GM12865 (cell line): ENCODE data around the gene GPR183.

Experiments used
- DNase-seq: peaks from one replicate; pipeline ENCODE4 v3.0.0; 2010; ENCODE audit warnings: low read depth
- H3K4me3 ChIP-seq: 2 replicates; pipeline ENCODE4 v1.5.1; 2011; ENCODE audit warnings: mild to moderate bottlenecking, low read depth, low read length, control low read depth
- TF ChIP-seq, protein P1 (sequence below): IDR thresholded peaks from 2 replicates; pipeline ENCODE4 v1.5.1; 2011; ENCODE audit warnings: low read length, control low read depth, low read depth, inconsistent platforms; ENCODE audit not compliant: insufficient read depth; ENCODE audit errors: missing control alignments

Gene GPR183

DNA sequence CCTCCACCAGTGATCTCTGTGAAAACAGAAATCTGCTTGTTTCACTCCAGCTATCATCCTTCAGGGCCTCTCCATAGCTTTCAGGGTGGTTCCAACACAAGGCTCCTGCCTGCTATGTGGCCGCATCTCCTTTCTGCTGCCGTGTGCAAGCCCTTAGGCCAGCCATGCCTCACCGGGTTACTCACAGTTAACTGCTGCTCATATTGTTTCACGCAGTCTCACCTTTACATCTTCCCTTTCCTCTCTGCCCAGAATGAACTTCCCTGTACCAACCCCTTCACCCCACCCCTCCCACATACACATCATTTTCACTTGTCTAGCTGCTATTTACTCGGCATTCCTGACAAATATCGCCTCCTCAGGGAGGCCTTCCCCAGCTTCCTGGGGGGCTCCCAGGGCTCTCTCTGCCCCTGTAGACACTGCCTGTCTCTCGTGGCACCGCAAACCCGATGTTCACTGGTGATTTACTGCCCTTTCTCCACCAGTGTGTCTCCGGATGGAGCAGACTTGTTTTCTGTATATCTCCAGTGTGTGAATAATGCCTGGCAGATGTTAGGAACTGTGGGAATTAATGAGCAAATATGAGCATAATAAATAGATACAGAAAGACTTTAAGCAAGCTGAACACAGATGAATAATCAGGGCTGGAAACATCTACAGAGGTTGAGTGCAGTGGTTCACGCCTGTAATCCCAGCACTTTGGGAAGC lies 39.3 kb upstream of the GPR183 start:
- TF ChIP-seq, protein P1, sequence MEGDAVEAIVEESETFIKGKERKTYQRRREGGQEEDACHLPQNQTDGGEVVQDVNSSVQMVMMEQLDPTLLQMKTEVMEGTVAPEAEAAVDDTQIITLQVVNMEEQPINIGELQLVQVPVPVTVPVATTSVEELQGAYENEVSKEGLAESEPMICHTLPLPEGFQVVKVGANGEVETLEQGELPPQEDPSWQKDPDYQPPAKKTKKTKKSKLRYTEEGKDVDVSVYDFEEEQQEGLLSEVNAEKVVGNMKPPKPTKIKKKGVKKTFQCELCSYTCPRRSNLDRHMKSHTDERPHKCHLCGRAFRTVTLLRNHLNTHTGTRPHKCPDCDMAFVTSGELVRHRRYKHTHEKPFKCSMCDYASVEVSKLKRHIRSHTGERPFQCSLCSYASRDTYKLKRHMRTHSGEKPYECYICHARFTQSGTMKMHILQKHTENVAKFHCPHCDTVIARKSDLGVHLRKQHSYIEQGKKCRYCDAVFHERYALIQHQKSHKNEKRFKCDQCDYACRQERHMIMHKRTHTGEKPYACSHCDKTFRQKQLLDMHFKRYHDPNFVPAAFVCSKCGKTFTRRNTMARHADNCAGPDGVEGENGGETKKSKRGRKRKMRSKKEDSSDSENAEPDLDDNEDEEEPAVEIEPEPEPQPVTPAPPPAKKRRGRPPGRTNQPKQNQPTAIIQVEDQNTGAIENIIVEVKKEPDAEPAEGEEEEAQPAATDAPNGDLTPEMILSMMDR = no peak
- H3K4me3 ChIP-seq = no peak overlapping the region
- no peak for DNase-seq

DNA sequence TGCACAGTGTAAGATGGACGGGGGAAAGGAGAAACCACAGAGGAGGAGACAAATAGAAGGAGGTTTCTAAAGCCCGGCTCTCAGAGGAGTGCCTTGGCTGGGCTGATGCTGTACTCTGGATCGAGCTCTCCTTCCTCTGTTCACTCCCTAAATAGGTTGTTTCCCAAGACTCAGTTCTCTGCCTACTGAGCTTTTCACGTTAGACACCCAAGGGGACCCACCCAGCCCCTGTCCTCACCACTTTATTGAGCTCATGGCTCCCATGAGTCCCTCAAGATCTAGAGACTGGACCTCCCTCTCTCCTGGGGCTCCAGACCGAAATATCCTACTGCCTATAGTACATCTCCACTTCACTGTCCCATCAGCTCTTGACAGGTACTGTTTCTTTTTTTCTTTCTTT lies 38.1 kb upstream of the GPR183 start:
- DNase-seq = no peak
- H3K4me3 ChIP-seq = no peak overlapping the region
- TF ChIP-seq, protein P1 = no peak

DNA sequence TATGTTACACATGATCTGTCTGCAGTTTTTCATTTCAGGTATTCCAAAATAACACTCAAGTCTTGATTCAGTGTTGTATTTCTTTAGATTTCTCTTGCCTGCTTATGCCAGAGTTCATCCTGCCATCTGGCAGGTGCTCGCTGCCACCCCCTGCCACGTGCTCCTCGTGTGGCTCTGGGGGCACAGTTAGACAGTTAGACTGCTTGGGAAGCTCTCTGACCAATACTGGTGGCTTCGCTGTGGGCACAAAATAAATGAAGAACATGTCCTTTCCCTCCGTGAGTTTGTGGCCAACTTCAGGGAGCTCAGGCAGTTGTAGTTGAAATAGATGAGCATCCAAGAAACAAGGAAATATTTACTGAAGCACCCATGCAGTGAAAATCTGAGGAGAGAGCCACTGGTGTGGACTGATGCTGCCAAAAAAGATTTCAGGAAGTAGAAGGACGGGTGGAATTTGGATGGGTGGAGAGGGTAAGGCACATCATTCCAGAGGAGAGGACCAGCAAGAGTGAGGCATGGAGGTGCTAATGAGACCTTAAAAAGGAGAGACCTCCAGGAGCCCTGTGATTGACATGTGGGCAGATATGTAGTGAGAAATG lies 37.5 kb upstream of the GPR183 start:
- DNase-seq = no peak
- no peak overlapping the region for H3K4me3 ChIP-seq
- TF ChIP-seq, protein P1 = no peak

DNA sequence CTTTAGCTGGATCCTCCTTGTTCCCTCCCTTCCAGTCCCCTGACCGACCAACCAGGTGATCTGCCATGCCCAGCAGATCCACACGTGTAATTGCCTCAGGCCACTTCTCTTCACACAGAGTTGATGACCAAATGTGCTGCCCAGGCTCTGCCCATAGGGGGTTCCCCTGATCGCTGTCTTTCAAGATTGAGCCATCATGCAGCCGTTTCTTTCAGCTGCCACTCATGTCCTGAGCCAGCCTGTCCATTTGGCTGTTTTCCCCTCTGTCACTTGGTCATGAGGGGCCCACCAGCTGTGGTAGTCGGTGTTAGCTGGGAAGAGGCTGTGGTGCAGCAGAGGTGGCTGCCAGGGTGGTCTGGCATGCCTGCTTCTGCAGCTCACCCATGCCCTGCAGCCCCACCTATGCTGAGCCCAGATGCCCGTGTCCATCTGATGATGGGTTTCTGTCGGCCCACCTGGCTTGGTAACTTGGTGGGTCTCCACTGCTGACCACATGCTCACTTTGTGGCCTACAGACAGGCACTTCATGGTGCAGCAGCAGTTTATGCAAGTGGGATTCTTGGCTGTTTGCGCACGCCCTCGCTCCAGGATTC lies 35.6 kb upstream of the GPR183 start:
- TF ChIP-seq, protein P1 = no peak
- H3K4me3 ChIP-seq = no peak overlapping the region
- no peak for DNase-seq

DNA sequence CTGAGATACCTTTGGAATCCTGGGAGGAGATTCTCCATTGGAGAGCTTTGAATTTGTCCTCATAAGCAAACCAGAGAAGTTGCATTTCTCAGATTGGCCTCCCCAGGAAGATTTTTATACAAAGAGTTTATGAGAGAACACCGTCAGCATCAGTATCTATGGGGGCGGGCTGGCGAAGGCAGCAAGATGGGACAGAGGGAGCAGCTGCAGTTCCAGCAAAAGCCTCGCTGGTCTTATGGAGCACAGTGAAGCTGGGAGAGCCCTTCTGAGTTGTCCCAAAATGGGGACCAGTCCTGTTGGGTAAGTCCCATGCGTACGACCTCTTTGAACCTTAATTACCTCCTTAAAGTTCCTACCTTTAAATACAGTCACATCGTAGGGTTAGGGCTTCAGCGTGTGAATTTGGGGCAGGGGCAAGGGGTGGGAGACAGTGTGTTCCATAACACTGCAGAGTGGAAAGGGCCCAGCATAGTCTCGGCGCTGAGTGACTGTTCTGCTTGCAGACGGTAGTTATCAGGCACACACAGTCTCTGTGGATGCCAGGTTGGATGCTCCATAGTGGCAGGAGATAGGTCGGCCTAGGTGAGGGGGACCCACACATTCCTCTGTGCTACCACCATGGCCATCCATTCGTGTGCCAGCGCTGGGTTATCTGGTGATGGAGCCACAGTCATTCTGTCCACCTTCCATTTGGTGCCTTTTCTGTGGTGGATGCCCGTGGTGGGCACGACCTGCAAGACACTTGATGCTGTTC lies 34.9 kb upstream of the GPR183 start:
- no peak overlapping the region for H3K4me3 ChIP-seq

DNA sequence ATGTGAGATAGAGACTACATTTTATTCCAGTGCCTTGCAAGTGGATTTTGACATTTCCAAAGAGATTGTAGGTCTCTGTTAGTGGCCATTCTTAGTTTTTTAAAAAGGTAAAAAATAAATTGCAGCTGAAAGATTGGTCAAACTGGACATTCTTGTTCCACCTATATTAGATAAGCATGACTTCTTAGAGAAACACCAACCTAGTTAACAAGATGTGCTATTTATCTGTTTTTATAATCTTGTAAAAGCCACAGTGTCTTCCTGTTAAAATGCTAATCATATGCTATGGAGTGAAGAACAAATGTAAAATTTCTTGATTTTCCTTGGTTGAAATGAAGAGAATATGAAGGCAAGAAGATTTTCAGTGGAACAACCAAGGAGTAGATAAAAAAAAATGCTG lies 33.4 kb upstream of the GPR183 start:
- TF ChIP-seq, protein P1 = no peak
- no peak overlapping the region for H3K4me3 ChIP-seq
- no peak for DNase-seq

More for the DNA sequence above, 34.9 kb upstream of the GPR183 start:
- DNase-seq = no peak
- TF ChIP-seq, protein P1 = no peak
